ENCODE results near the gene TRNAU1AP.
"Not testable (repeated sequence)": the region's sequence is repeated elsewhere in the genome, so short reads cannot be mapped to it uniquely, and the experiment has no call there.

Gene TRNAU1AP

DNA sequence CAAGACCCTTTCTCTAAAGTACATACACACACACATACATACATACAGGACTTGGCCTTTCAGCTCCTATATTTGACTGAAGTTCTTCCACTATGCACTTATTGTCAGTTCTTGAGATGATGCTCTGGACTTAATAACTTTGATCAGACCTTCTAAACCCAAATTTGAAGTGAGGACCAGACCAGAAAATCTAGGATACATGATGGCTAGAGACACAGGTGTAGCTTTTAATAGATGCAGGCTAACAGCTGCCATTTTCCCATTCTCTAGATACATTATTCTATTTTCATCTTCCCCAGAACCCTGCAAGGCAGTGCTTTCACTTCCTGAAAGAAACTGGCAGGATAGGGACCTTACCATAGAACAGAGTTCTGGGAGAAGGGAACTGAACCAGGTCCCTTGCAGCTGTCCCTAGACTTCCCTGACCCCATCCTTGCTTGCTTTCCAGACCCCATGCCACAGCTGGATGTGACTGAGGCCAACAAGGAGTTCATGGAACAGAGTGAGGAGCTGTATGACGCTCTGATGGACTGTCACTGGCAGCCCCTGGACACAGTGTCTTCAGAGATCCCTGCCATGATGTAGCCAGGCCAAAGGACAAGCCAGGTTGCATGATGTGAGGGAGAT is 24.3 kb downstream of the TRNAU1AP start:
- DNase-seq (ENCODE audit: low read depth in 2 of 2) = no peak

DNA sequence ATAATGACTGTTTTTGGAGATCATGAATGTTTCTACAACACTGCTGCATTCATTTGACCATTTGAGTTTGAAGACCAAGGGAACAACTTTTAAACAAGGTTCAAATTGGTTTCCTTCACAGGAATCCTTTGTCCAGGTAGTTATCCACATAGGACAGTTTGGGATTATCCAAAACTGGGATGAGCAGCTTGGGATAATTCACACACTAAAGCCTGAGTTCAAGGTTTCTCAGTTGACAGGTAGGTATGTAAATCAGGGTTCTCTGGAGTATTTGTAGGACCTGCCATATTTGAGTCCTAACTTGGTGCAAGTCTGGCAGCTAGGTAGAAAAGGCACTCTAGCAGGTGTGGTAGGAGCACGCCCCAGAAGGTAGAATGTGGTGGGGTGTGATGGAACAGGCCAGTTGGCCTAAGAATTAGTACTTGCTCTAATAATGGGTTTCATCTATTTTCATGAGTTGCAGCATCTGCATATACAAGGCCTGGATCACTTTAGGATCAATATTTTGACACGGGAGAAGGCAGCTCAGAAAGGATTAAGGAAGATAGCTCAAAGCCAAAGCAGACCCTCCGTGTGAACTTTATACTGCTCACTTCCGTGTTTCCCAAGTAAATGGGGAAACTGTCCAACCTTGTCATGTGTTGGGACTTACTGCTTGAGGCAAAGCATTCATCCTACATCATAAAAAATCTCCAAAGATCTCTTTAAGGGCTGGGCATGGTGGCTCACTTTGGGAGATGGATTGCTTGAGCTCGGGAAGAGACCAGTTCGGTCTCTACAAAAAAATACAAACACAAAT is 25.1 kb downstream of the TRNAU1AP start:
- no peak for DNase-seq (ENCODE audit: low read depth in 2 of 2)

DNA sequence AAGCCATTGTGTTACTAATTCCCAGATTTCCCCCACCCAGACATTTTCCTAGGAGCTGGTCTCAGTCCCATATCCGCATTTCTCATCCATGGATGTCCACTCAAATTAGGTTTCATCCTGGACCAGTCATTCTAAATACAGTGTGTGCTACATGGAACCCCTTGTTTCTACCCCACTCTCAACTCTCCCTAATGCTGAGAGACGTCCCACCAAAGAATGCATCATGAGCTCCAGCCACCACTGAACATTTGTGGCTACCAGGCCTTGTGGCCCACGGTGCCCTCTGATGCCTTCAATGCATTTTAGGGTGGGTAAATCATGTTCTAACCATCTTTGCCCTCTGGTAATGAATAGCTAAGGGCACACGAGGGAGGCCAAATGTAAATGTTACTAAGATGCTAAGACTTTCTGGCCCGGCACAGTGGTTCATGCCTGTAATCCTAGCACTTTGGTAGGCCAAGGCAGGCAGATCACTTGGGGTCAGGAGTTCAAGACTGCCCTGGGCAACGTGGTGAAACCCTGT is 25.9 kb downstream of the TRNAU1AP start:
- no peak for DNase-seq (ENCODE audit: low read depth in 2 of 2)

GRCh38 chr1:28579401-28579800 is 26.5 kb downstream of the TRNAU1AP start:
- DNase-seq (ENCODE audit: low read depth in 2 of 2) = no peak

GRCh38 chr1:28580722-28581530 is 28.0 kb downstream of the TRNAU1AP start:
- peak; percentile 38 for DNase-seq (ENCODE audit: low read depth in 2 of 2)

DNA sequence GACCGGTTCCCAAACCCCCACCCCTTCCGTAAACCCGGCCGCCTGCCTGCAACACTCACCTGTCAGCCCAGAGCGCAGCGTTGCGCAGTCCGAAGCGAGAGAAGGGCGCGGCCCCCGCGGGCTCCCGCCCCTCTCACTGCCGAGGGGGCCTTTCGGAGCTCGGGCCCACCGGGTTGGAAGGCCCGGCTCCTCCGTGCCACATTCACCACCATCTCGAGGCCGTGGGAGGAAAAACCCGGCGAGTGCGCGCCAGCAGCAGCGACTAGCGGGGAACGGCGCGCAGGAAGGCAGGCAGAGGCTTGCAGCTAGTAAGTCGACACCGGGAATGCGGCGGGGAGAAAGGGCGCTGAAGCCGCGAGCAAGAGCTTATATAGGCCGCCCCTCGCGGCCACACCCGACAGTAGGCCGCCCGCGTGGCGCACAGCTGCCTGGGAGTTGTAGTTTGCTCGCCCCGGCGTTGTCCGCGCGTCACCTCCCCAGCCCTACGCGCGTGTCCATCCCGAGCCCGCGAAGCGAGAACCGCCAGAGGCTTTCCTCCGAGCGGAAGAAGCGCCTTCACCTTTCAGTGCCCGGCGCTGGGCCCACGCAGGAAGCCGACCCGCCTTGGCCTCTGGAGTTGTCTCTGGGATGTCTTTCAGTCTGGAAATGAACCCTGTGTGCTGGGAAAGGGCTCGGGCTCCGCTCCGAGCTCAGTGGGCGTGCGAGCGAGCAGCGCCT is 28.8 kb downstream of the TRNAU1AP start:
- DNase-seq (ENCODE audit: low read depth in 2 of 2) = peak; percentile 85 to 87

- DNase-seq (ENCODE audit: low read depth in 2 of 2) = no peak
Measured at GRCh38 chr1:28582248-28582615, 29.3 kb downstream of the TRNAU1AP start.

- DNase-seq (ENCODE audit: low read depth in 2 of 2) = not testable (repeated sequence)
Measured at GRCh38 chr1:28586585-28587391, 33.9 kb downstream of the TRNAU1AP start.

GRCh38 chr1:28591708-28592320 is 38.9 kb downstream of the TRNAU1AP start, which contains the start of gene RAB42:
Gene RAB42 (plus strand): TSS chr1:28592265. CDS start chr1:28592512, 247 bp downstream.
- DNase-seq (ENCODE audit: low read depth in 2 of 2) = no peak

DNA sequence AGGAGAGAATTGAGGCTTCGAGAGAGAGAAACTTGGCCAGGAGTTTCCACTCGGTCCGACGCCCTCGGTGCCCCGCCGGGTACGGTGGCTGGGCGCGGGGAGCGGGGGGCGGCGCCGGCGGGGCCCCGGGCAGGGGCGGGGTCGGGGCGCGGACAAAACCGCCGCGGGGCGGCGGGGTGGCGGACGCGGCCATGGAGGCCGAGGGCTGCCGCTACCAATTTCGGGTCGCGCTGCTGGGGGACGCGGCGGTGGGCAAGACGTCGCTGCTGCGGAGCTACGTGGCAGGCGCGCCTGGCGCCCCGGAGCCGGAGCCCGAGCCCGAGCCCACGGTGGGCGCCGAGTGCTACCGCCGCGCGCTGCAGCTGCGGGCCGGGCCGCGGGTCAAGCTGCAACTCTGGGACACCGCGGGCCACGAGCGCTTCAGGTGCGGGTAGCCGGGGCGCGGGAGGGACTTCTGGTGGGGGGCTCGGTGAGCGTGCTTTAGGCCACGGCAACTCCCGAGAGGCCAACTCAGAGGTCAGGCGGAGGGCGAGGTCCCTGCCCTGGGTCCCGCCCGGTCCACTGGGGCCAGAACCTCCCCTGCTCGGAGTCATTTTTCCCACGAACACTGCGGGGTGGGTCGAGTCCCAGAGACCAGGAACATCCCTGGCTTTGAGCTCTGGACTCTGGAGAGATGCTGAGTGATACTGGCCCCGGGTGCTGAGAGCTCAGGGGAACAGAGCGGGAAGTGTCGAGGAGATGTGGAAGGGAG is 39.6 kb downstream of the TRNAU1AP start:
- DNase-seq (ENCODE audit: low read depth in 2 of 2) = no peak

DNA sequence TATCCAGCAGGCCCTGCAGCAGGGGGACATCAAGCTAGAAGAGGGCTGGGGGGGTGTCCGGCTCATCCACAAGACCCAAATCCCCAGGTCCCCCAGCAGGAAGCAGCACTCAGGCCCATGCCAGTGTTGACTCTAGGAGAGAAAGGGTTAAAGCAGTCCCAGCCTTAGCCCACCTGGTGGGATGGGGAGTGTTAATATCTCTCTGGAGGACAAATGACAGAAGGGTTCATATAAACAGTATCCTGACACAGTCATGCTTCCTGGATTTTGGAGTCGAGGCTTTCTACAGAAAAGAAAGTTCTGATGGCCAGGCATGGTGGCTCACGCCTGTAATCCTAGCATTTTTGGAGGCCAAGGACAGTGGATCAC is 41.1 kb downstream of the TRNAU1AP start:
- not testable (repeated sequence) for DNase-seq (ENCODE audit: low read depth in 2 of 2)

- DNase-seq (ENCODE audit: low read depth in 2 of 2) = not testable (repeated sequence)
Measured at GRCh38 chr1:28594686-28595411, 42.0 kb downstream of the TRNAU1AP start.

- DNase-seq (ENCODE audit: low read depth in 2 of 2) = no peak
Measured at GRCh38 chr1:28595412-28596191, 42.7 kb downstream of the TRNAU1AP start.

- not testable (repeated sequence) for DNase-seq (ENCODE audit: low read depth in 2 of 2)
Measured at GRCh38 chr1:28596276-28596675, 43.4 kb downstream of the TRNAU1AP start.

DNA sequence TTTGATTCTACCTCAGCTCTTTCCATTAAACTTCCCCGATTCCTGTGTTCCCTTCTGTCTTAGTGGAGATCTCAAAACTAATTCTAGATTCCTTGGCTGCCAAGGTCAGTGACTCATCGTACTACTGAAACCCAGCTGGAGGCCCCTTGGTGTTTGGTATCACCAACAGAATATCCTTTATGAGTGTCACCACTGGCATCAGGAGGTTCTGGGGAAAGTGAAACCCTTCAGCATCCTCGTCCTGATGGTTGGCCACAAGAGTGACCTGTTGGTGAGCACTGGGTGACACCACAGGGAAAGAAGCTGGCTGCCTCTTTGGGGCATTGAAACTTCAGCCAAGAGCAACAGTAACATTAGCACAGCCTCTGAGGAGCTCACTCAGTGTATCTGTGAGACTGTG is 48.8 kb downstream of the TRNAU1AP start:
- no peak for DNase-seq (ENCODE audit: low read depth in 2 of 2)

- DNase-seq (ENCODE audit: low read depth in 2 of 2) = no peak
Measured at GRCh38 chr1:28602536-28603439, 49.9 kb downstream of the TRNAU1AP start.

DNA sequence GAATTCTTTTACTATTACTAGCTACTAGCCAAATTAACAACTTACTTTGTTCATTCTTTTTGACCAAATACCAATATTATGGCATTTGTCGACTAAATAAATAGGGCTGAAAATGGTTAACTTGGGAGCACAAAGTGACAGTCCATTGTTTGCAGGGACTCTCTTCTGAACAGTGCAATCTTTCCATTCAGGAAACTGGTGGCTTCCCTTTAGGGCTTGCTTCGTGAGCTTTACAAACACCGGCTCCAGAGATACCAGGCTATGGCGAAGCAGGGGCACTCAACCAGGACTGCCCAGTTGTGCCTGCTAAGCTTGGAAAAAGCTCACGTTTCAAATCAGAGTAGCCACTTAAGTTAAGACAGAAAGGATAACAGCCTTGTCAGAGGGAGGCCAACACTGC is 51.5 kb downstream of the TRNAU1AP start:
- DNase-seq (ENCODE audit: low read depth in 2 of 2) = no peak
